ENCODE measurements around the gene ZNF774.
A peak's percentile ranks its signal among the peaks of the same experiment; 100 is the strongest.
"Not testable (repeated sequence)": the region's sequence is repeated elsewhere in the genome, so short reads cannot be mapped to it uniquely, and the experiment has no call there.

Gene ZNF774

DNA sequence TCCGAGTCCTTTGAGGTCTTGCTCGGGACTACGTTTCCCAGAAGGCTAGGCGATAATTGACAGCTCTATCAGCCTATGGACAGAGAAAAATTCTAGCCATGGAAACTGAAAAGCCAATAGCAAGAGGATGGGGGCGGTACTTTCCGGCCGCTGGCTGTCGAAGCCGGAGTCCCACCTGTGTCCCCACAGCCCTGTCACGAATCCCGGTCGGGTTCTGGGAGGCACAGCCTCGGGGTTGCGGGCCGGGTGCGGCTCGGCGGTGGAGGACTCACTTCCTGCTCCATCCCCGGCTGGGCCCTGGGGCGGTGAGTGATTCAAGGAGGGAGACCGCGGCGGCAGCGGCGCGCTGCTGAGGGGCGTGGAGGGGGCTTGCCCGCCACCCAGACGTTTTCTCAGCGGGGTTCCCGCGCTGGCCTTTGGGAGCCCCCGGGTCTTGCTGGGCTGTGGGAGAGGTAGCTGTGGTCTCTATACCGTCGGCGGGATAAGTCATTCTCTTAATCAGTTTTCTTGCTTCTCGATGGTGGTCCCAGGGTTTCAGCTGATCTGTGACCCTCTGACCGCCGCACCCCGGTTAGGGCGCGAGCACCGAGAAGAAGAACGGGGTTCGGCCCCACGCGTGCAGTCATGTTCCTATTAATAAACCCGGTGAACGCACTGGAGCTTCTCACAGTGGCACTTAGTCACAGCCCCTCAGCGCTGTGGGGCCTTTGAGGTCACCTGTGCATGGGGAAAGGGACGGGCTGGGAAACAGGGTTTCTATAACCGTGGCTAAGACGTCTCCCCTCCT is at the start of gene ZNF774:
TSS of gene ZNF774 (plus strand) at position 178 of the 787 bp plus-strand sequence. CDS start 2,377 bp downstream, outside the sequence.
- DNase-seq (ENCODE audit: low spot score): peak; percentile 99

DNA sequence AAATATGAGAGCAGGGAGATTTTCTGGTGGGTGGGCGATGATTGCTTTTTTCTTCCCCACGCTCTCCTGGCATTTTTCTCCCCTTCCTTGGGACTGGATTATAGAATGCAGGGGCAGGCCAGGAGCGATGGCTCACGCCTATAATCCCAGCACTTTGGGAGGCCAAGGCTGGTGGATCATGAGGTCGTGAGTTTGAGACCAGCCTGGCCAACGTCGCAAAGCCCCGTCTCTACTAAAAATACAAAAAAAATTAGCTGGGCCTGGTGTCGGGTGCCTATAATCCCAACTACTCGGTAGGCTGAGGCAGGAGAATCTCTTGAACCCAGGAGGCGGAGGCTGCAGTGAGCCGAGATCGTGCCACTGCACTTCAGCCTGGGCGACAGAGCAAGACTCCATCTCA is 46.7 kb upstream of the ZNF774 start:
- DNase-seq (ENCODE audit: low spot score): not testable (repeated sequence)

DNA sequence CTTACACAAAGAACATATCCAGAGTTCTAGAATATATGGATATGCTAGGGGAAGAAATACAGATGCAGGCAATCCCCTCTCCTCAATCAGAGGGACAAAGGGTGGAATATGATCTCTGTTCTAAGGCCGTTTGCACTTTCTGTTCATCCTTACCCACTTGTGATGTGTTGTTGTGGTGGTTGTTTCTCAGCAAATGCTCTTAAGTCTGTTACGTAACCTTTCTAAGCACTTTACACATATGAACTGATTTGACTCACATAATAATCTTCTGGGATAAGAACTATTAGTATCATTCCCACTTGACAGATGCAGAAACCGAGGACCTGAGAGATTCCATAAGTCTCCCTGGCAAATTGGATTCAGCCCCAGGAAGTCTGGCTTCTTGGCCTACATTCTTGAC is 46.2 kb upstream of the ZNF774 start:
- no peak for DNase-seq (ENCODE audit: low spot score)

DNA sequence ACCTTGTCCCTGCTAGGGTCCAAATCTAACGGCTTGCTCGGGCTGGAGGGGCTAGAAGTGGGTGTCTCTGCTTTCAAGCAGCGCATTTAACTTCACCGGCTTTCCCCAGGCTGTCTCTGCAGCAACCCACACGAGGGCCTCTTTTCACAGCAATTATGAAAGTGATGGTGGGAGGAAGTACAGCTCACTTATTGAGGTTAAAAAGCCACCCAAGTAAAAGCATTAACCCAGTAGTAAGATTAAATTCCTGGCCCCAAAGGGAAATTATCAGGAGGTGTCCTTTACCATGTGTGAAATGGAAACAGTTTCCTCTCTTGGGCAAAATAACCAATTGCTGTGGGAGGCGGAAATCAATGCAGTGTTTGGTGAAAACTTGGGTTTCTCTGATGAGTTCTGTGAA is 45.5 kb upstream of the ZNF774 start:
- DNase-seq (ENCODE audit: low spot score): no peak

DNA sequence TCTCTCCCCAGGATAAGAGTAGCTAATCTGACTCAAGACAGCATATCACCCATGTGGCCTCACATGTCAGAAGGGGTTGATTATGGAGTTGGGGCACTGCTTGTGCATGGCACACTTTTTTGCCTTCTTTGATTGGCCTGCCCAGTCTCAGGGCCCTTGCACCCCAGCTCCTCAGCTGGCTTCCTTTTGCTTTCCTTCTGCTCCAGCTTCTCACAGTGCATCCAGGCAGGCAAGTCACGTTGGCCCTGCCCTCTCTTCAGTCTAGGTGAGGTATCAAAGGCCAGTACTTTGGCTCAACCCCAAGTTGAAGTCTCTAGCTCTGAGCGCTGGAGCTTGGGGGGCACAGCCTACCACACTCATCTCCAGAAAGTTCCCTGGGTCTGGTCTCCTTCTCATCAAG is 44.4 kb upstream of the ZNF774 start:
- no peak for DNase-seq (ENCODE audit: low spot score)

DNA sequence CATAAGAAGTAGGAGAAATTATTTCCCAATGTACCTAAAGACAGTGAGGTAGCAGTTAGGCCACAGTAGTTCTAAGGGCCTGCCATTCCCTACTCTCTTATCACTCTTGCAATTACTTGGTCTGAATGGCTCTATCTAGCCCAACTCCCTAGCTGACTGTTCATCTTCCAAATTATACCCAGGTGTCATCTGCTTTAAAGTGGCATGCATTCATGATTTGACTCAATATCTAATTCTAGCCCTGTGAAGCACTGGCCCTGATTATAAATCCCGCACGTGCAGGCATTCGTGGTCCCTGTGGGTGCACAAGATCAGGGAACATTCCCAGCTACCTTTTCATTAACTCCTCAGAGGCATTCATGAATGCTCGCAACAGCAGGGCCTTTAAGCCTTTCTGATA is 43.1 kb upstream of the ZNF774 start:
- no peak for DNase-seq (ENCODE audit: low spot score)

DNA sequence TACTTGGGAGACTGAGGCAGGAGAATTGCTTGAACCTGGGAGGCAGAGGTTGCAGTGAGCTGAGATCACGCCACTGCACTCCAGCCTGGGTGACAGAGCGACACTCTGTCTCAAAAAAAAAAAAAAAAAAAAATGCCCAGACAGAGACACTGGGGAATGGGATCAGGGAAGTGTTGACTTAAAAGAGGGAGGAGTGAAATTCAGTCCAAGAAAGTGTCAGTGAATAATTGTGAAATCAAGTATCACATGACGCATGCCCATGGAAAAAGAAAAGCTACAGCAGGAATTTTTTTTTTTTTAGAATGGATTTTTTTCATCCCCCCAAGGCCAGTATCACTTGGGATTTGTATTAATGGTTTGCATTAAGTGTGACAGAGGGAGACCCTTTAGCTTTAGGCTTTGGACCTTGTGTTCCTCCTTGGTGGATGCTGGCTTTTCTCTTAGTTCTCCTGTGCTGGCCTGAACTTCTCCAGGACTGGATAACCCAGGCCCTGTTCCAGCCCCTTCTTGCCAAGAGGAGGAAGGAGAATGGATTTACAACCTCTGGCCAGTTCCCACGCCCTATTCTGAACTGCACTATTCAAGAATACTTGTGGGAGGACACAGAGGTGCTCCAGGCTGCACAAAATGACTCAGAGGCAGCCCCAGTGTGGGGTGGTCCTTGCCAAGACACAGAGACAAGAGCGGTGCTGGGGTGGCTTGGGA is 36.7 kb upstream of the ZNF774 start:
- no peak for DNase-seq (ENCODE audit: low spot score)

DNA sequence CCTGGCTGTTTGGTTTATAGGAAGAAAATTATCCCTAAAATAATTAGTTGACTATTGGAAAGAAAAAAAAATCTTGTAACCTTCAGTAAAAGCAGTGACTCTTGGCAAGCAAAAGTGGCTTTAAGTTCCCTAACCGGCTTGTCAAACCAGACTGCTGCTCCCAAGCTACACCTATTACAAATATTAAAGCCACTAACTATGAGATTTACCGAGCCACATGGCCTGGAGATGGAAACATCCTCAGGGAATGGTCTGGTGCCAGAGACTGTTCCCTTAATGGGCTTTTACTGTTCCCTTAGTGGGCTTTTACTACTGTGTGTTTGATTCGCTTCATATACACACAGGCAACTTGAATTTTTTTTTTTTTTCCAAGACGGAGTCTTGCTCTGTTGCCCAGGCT is 35.9 kb upstream of the ZNF774 start:
- DNase-seq (ENCODE audit: low spot score): no peak

DNA sequence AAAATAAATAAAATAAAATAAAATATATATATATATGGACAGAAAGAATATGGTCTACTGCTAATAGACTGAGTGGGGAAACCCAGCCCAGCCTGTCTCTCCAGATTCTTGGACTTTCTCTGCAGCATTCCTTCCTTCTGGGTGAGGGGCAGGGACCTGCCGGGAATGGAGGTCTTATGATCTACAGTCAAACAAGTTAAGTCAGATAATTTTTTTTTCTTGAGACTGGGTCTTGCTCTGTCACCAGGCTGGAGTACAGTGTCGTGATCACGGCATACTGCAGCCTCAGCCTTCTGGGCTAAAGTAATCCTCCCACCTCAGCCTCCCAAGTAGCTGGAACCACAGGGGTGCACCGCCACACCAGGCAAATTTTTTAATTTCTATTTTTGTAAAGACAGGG is 33.5 kb upstream of the ZNF774 start:
- DNase-seq (ENCODE audit: low spot score): no peak

DNA sequence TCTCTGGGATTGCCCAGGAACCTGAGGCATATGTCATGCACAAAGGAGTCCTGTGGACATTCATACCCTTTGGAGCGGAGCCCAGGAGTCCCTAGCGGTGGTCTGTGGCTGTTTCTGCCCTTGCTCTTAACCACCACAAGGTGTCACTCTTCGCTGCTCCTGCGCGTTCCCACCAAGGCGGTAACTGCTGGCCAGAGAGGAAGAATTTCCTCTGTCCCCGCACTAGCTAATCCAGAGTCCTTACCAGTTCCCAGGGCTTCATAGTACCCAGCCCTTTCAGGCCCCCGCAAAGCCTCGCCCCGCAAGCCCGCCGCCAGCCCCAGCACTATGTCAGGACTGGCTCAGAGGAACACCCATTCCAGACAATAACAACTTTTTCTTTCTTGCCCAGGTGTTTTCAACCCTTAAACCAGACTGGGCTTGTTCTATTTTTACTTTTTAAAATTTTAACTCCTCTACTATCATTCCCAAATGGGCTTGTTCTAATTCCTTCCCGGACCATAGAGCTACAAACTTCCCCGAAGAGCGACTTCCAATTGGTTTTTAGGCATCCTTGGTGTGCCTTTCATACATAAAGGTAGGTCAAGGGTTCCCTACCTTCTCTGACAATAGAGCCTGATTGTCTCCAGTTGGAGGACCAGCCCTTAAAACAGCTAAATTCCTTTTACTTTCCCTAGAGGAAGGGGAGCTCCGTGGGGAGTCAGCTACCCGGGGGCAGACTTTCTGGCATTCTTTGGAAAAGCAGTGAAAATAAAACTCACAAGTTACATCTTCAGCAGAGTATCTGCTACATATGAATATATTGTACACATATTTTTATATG is 31.8 kb upstream of the ZNF774 start:
- DNase-seq (ENCODE audit: low spot score): peak; percentile 82

DNA sequence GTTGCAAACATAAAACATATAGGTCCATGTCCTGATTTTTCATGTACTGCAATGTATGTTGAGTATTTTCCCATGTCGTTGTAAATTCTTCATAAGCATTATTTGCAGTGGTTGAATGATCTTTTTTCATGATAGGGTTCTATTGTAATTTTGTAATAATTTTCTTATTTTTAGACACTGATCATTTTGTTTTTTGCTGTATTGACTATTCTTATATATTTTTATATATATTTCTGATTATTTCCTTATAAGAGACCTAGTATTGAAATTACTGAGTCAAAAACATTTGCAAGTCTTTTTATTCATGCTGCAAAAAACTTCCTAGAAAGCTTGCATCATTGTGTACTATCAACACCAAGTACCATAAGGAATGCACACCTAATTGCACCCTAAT is 31.2 kb upstream of the ZNF774 start:
- no peak for DNase-seq (ENCODE audit: low spot score)

DNA sequence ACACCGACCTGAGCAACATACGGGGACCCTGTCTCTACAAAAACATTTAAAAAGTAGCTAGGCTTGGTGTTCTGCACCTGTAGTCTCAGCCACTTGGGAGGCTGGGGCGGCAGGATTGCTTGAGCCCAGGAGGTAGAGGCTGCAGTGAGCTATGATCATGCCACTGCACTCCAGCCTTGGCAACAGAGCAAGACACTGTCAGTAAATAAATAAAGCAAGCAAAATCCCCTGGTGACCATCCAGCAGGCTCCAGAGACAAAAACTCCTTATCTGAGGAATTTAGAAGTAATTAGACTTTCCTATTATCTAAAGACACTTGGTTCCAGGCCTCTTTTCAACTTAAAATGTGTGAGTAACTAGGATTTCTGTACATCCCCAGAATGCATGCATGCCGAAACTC is 29.5 kb upstream of the ZNF774 start:
- DNase-seq (ENCODE audit: low spot score): no peak

DNA sequence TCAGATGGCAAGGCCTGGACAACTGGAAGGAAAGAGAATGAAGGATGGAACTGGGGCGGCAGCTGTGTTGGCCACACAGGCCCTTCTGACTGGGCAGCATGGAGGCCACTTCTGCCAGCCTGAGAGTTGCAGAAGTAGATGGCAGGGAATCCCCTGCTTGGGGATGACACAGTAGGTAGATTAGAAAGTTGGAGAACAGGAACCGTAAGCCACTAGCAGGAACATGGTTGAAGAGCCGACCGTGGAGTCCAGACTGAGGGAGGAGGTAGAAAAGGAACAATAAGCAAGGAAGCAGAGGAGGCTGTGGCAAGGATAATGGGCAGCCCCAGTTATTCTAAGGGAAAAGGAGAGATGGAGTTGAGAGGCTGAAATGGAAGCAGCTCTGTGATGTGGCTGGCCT is 26.4 kb upstream of the ZNF774 start:
- DNase-seq (ENCODE audit: low spot score): no peak

DNA sequence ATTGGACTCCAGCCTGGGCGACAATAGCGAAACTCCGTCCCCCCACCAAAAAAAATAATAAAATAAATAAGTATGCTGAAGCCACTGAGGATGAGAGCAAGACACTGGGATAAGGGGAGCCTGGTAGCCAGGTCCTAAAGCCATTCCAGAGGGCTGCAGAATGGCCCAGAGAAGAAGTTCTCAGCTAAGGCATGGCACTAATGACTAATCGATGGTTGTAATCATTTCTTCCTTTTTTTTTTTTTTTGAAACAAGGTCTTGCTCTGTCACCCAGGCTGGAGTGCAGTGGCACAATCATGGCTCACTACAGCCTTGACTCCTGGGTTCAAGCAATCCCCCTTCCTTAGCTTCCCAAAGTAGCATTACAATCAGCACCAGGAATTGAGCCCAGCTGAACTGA is 25.6 kb upstream of the ZNF774 start:
- DNase-seq (ENCODE audit: low spot score): no peak

DNA sequence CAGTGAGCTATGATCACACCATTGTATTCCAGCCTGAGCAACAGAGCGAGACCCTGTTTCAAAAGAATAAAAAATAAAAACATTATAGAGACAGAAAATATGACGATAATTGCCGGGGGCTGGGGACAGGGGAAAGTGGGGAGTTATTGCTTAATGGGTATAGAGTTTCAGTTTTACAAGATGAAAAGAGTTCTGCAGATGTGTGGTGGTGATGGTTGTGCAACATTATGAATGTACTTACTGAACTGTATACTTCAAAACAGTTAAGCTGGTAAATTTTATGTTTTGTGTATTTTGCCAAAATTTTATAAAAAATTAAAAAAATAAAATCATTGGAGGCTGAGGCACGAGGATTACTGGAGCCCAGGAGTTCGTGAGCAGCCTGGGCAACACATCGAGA is 24.8 kb upstream of the ZNF774 start:
- no peak for DNase-seq (ENCODE audit: low spot score)

DNA sequence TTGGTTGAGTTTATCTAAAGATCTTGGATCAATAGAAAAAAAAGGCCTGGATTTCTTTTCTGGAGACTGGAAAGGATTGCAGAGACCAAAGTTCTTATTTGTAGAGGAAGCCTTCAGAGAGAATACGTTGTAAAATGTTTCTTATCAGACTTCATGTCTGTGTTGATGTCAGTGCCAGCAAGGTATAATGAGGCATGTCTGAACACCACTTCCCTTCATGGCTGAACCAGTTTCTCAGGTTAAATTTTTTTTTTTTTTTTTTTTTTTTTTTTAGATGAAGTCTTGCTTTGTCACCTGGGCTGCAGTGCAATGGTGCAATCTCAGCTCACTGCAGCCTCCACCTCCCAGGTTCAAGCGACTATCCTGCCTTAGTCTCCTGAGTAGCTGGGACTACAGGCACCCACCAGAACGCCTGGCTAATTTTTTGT is 17.8 kb upstream of the ZNF774 start:
- DNase-seq (ENCODE audit: low spot score): no peak

DNA sequence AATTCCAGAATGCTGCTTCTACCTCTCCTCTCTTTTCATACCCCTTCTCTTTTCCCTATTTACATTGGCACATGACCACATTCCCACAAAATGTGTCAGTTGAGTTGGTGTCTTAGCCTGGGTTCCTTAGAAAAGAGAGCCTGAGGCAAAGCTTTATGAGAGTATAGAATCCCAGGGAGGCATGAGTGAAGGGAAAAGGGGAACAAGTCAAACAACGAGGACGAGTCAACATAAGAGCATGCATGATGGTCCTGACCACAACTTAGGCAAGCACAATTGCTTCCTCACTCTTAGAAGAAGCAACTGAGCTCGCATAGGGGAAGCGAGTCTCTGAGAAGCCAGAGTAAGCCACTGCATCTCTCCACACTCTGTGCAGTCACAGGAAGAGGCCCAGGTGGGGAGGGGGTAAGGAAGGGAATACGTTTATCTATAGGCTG is 15.4 kb upstream of the ZNF774 start:
- no peak for DNase-seq (ENCODE audit: low spot score)

DNA sequence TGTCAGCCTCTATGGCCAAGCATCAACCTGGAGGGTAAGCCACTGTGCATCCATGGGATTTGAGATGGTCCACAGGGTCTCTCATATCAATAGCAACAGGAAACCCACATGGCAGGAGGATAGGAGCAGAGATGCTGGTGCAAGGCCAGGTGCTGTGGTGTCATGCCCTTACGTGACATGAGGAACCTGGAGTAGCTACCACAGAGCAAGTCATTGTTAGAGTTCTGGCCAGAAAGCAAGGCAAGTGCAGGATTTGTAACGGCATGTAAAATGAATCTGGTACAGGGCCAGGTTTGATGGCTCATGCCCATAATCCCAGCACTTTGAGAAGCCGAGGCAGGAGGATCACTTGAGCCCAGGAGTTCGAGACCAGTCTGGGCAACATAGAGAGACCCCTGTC is 14.8 kb upstream of the ZNF774 start:
- no peak for DNase-seq (ENCODE audit: low spot score)

DNA sequence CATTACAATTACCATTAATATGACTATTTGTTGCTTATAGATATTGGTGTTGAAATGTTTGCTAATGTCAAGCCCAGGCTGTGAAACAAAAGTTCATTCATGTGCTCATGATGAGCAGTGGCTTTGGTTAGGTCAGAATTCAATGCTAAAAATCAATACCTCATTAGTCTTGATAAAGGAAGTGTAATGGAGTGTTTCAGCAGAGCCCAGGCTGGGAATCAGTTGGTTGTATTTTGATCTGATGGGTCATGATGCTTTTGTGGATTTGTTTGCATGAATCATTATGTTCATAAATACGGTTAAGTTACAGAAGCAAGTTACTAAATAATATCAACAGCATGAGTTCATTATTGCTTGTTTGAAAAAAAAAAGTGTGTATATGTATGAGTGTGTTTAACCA is 13.6 kb upstream of the ZNF774 start:
- no peak for DNase-seq (ENCODE audit: low spot score)

DNA sequence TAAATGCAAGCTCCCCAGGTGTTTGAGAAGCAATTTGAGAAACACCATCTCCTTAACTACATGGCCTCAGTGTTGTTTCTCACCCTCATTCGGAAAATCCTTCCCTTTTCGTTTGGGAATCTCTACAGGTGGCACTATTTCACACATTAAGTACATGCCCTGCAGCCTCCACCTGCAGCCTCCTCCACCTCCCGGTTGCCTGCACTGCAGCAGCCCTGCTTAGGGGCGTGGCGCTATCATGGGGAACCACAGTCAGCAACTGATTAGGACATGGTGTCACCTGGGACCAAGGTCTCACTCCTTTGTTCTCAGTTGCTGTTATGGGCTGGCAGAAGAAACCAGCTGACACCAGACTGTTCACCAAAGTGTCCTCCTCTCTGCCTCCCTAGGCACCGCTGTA is 11.7 kb upstream of the ZNF774 start:
- DNase-seq (ENCODE audit: low spot score): no peak

DNA sequence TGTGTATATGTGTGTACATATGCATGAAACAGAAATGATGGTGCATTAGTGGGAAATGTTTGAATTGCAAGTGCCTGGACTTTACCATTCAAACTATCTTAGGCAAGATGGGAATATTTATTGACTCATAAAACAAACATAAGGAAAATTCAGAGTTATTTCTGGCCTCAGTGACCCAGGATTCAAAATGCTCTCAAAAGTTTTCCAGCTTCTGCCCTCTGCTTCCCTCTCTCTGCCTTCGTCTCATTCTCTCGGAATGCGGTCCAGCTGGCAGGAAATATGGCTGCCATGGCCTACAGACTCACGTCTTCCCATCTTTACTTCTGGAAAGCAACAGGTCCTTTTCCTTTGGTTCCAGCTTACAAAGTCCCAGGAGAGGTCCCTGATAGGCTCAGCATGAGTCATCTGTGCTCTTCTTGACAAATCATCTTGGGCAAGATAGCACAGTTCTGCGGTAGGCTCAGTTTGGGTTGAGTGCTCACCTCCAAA is 8.7 kb upstream of the ZNF774 start:
- DNase-seq (ENCODE audit: low spot score): no peak

DNA sequence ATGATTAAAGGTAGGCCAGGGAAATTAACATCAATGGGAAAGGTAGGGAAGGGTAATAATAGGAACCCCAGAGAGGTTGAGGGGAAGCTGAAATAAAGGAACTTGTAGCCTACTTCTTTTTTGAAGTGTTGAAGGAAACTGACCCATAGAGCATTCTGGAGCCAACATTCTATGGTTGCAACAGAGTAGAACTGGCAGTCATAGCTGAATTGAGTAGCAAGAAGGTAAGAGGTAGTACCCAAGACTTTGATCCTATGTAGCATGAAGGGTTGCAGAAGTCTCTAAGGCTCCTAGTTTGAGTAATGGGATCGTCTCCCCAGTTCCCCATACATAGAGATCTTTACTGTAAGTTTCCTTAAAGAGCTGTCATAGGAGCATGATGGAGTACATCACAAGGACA is 7.4 kb upstream of the ZNF774 start:
- DNase-seq (ENCODE audit: low spot score): no peak

DNA sequence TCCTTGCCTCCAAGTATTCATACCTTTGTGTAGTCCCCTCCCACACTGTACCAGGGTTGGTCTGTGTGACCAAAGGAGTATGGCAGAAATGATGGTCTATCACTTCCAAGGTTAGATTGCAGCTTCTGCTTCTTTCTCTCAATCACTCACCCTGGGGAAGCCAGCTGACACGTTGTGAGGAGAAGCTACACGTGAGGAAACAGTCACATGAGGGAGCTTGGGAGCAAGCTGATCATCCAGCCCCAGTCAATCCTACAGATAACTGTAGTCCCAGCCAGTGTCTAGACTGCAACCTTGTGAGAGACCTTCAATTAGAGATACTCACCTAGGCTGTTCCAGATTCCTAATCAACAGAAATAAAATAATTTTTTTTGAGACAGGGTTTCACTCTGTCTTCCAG is 6.2 kb upstream of the ZNF774 start:
- no peak for DNase-seq (ENCODE audit: low spot score)

Data from germinal center (tissue), 1 donor.